ENCODE results near the gene PRAF2.

PRAF2 gene

DNA sequence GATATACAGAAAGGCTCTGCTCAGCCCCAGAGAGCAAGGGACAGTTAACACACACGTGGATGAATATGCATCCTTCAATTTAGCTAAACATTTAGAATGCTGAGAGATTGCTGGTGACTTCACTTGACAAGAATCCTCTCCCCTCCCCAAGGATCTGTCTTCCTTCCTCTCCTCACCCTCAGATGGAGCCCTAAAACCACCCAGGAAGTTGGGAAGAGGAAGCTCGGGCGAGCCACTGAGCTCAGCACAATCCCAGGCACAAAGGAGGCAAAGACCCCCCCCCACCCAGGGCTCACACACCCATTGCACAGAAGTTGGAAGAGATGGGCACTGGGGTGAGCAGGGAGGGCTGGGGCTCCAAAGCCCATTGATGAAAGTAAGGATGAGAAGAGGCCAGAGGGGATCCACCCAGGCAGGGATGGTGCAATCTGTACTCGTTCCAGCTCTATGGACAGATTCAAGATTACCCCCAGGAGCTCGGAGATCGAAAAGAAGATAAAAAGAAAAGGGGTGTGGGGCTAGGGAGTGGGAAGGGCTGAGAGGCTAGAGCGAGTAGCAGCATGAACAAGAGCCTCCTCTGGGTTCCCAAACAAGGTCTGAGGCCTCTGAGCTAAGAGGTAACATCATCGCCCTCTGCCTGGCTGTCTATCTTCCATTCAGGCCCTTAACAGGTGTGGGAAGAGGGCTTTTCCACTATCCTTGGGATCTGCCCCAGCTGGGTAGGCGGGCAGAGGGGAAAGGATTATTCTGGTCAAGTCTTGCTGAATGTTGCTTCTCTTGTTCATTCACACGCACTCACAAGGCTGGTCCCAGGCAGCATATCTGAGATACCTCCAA is 31.8 kb downstream of the PRAF2 start:
- DNase-seq: peak; percentile 68

DNA sequence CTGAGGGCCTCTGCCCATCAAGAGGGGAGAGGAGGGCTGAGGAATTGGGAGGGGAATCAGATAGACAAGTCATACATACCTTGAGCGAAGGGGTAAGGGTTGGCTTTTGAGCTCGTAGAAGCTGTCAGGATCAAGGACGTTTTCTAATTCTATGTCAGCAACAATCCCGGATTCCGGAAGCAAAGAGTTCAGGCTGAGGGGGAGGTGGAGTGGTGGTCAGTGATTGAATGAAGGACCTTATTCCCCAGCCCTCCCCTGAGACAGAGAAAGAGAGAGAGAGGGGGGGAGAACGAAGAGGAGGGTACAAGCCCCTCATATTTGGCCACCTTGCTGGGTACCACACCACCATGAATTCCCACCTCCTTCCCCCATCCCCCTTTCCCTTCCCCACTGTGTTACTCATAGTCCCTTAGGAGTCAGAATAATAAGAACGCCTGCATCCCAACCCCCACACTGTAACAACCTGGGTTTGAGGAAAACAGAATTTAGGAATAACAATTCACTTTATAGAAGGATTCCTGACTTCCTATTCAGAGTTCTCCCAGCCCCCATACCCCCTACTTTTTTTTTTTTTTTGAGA is 33.3 kb downstream of the PRAF2 start:
- DNase-seq: no peak

DNA sequence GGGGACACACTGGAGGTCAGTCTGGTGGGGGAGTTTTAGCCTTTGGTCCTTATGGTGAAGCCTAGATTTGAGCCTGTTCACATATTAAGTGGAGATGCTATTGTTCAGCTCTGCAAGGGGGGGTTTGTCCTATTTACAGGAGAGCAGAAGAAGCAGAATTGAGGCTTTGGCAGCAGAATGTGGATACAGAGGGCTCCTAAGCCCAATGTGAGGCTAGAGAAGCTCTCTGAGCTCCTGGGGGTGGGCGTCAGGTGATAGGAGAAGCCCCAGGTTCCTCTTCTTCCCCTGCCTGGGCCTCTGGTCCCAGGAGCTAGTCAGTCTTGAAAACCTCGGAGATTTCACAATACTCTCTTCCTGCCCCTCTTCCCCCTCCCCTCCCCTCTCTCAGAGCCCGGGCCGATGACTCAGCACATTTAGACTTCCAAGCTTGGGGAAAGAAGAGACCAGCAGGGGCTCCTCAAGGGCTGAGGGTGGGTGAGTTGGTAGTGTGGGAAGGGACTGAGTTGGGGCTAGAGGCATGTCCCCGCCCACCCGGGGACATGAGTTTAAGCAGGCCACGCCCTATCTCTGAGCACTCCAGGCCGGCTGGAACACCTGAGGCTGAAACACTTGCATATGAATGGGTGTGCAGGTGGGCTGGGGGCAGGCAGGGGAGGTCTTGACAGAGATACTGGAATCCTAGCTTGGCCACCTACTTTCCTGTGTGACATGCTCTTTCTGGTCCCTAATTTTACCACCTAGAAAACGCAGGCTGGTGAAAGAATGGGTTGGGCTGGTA is 34.0 kb downstream of the PRAF2 start:
- peak; percentile 86 for DNase-seq

GRCh38 chrX:49037883-49038475 is 35.8 kb downstream of the PRAF2 start:
- peak; percentile 64 for DNase-seq

DNA sequence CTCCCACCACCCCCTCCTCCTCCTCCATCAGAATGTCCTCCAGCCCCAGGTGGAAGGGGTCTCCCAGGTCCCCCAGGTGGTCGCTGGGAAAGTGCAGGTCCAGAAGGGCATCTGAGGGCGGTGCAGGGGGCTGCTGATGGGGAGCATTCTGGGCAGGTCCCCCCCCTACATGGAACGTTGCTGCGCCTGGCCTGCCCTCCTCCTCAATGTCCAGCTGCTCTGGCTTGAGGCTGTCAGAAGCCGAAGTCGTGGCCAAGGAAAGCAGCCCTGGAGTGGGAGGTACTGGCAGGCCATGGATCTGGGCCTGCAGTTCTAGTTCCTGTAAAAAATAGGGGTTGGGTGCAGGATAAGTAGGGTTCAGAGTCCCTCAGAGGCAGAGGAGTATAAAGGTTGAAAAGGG is 43.5 kb downstream of the PRAF2 start:
- no peak for DNase-seq

GRCh38 chrX:49029876-49030275 is 43.9 kb downstream of the PRAF2 start:
- DNase-seq: no peak
